Ramos (cell line): ENCODE measurements around the gene ZNF225.
"Not testable (repeated sequence)": the region's sequence is repeated elsewhere in the genome, so short reads cannot be mapped to it uniquely, and the experiment has no call there.

ENCODE experiments used
- in situ Hi-C: fragments of 300-500 bp; cut with MboI; formaldehyde crosslinking; loops from one replicate; pipeline ENCODE4 v1.14.3; 2022; ENCODE audit warnings: low sequenced_read_pairs; ENCODE audit not compliant: unreplicated experiment

Gene ZNF225

GRCh38 chr19:44113138-44113783 is at the start of gene ZNF225:
ZNF225 (plus strand) TSS chr19:44113399; CDS start chr19:44115828, 2,429 bp downstream.
- in situ Hi-C loops = no loop called here

- in situ Hi-C loops = no loop called here
Measured at GRCh38 chr19:44066305-44066704, 46.9 kb upstream of the ZNF225 start.

GRCh38 chr19:44069415-44069814 is 43.8 kb upstream of the ZNF225 start:
- in situ Hi-C loops = no loop called here

GRCh38 chr19:44071824-44072542 is 41.2 kb upstream of the ZNF225 start, which contains the start of gene ZNF284:
ZNF284 (plus strand) TSS chr19:44072159; CDS start chr19:44076390, 4,231 bp downstream.
- in situ Hi-C loops = no loop called here

- in situ Hi-C loops = no loop called here
Measured at GRCh38 chr19:44072543-44073401, 40.4 kb upstream of the ZNF225 start.

GRCh38 chr19:44076325-44076724 is 36.9 kb upstream of the ZNF225 start:
- in situ Hi-C loops = no loop called here

- in situ Hi-C loops = no loop called here
Measured at GRCh38 chr19:44092108-44092507, 21.1 kb upstream of the ZNF225 start.

- in situ Hi-C loops = no loop called here
Measured at GRCh38 chr19:44093931-44094765, 19.1 kb upstream of the ZNF225 start, which contains the start of gene ZNF224. ZNF224 (plus strand) TSS chr19:44094361; CDS start chr19:44097874, 3,513 bp downstream.

- in situ Hi-C loops = no loop called here
Measured at GRCh38 chr19:44107751-44108150, 5.4 kb upstream of the ZNF225 start.

GRCh38 chr19:44109458-44109857 is 3.7 kb upstream of the ZNF225 start:
- in situ Hi-C loops = no loop called here

- in situ Hi-C loops = no loop called here
Measured at GRCh38 chr19:44111910-44112463, 1.2 kb upstream of the ZNF225 start.

- in situ Hi-C loops = no loop called here
Measured at GRCh38 chr19:44112802-44113137, 429 bp upstream of the ZNF225 start.

- in situ Hi-C loops = no loop called here
Measured at GRCh38 chr19:44113784-44114390, 688 bp downstream of the ZNF225 start.

- in situ Hi-C loops = not testable (repeated sequence)
Measured at GRCh38 chr19:44121162-44121561, 8.0 kb downstream of the ZNF225 start.

GRCh38 chr19:44131955-44132354 is 18.8 kb downstream of the ZNF225 start:
- in situ Hi-C loops = no loop called here

GRCh38 chr19:44141191-44142058 is 28.2 kb downstream of the ZNF225 start, which contains the start of gene ZNF234:
ZNF234 (plus strand) TSS chr19:44141554; CDS start chr19:44144633, 3,079 bp downstream.
- in situ Hi-C loops = no loop called here

- in situ Hi-C loops = no loop called here
Measured at GRCh38 chr19:44142059-44142433, 28.8 kb downstream of the ZNF225 start.

- in situ Hi-C loops = no loop called here
Measured at GRCh38 chr19:44149776-44150175, 36.6 kb downstream of the ZNF225 start.
